ENCODE results near the gene SLC4A1AP.

DNA sequence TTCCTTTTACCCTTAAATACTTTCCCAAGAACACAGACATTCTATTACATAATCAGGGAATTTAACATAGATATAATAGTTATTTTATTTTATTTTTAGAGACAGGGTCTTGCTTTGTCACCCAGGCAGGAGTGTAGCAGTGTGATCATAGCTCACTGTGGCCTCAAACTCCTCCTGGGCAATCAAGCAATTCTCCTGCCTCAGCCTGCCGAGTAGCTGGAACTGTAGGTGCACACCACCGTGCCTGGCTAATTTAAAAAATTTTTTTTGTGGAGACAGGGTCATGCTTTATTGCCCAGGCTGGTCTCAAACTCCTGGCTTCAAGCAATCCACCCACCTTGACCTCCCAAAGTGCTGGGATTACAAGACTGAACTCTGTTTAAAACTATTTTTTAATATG, 45.6 kb downstream of the SLC4A1AP start:
- TF ChIP-seq CTCF (conservative IDR thresholded peaks at IDR 0.05; ENCODE audit: low read depth in 2 of 2) (no peak), POLR2AphosphoS5 (IDR thresholded peaks at IDR 0.05; ENCODE audit: low read depth) (no peak)

Data from GM23338 (cell line).